ENCODE data around the gene TDRD3.
"Not testable (repeated sequence)": the region's sequence is repeated elsewhere in the genome, so short reads cannot be mapped to it uniquely, and the experiment has no call there.

Gene TDRD3

DNA sequence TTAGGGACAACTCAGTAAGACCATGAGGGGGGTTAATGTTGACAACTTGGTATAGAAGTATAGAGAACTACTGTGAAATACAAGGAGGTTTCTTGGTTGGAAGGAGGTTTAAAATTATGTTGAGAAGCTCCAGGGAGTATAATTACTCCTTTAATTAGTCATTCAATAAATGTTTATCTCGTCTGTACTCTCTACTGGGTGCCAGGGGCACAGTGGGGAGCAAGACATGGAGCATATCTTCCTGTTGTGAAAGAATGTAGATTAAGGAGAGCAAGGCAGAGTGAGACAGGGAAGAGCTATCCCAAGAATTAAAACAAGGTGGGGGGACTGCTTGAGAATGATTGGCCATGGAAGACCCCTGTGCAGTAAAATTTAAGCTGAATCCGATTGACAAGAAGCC, 33.7 kb upstream of the TDRD3 start:
- TF ChIP-seq, protein P1, sequence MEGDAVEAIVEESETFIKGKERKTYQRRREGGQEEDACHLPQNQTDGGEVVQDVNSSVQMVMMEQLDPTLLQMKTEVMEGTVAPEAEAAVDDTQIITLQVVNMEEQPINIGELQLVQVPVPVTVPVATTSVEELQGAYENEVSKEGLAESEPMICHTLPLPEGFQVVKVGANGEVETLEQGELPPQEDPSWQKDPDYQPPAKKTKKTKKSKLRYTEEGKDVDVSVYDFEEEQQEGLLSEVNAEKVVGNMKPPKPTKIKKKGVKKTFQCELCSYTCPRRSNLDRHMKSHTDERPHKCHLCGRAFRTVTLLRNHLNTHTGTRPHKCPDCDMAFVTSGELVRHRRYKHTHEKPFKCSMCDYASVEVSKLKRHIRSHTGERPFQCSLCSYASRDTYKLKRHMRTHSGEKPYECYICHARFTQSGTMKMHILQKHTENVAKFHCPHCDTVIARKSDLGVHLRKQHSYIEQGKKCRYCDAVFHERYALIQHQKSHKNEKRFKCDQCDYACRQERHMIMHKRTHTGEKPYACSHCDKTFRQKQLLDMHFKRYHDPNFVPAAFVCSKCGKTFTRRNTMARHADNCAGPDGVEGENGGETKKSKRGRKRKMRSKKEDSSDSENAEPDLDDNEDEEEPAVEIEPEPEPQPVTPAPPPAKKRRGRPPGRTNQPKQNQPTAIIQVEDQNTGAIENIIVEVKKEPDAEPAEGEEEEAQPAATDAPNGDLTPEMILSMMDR (IDR thresholded peaks at IDR 0.05), result no peak
- H3K9me3 ChIP-seq (ENCODE audit: control insufficient read depth, low read length), result no peaks in the 10 kb centered on the region
- H3K27me3 ChIP-seq (ENCODE audit: control insufficient read depth, insufficient read depth, low read length), result no peaks in the 10 kb centered on the region
- no peaks in the 10 kb centered on the region for H3K4me1 ChIP-seq
- H3K4me3 ChIP-seq (ENCODE audit: low read depth, low read length), result no peak overlapping the region
- H3K9ac ChIP-seq, result no peak overlapping the region
- H3K79me2 ChIP-seq, result no peaks in the 10 kb centered on the region
- no peak overlapping the region for H3K27ac ChIP-seq
- no peaks in the 10 kb centered on the region for H3K36me3 ChIP-seq (ENCODE audit: control insufficient read depth, insufficient read depth, low read length)
- no peak overlapping the region for H3K4me2 ChIP-seq (ENCODE audit: low read length)
- H2AFZ ChIP-seq, result no peak overlapping the region

DNA sequence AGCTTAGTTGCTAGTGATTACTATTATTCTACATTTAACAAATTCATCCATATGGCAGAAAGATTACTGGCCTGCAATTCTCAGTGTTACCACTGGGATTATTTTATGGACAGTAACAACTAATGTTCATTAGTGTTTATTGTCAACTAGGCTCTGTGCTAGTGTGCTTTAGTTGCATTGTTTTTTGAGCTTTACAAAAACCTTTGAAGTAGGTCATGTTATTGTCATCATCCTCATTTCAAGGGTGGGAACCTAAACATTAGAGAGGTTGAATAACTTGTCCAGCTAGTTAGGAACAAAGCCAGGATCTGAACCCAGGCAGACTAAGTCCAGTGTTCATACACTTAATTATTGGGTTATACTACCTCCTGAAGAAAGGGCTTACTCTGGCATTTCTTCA, 27.8 kb upstream of the TDRD3 start:
- Histone ChIP-seq H2AFZ (no peak overlapping the region), H3K4me3 (ENCODE audit: low read depth, low read length) (no peak overlapping the region), H3K4me2 (ENCODE audit: low read length) (no peak overlapping the region), H3K27me3 (ENCODE audit: control insufficient read depth, insufficient read depth, low read length) (no peaks in the 10 kb centered on the region), H3K79me2 (no peaks in the 10 kb centered on the region), H3K9me3 (ENCODE audit: control insufficient read depth, low read length) (no peaks in the 10 kb centered on the region), H3K4me1 (no peaks in the 10 kb centered on the region), H3K27ac (no peak overlapping the region), H3K9ac (no peak overlapping the region), H3K36me3 (ENCODE audit: control insufficient read depth, insufficient read depth, low read length) (no peaks in the 10 kb centered on the region)
- TF ChIP-seq, protein P1 (IDR thresholded peaks at IDR 0.05), result no peak

DNA sequence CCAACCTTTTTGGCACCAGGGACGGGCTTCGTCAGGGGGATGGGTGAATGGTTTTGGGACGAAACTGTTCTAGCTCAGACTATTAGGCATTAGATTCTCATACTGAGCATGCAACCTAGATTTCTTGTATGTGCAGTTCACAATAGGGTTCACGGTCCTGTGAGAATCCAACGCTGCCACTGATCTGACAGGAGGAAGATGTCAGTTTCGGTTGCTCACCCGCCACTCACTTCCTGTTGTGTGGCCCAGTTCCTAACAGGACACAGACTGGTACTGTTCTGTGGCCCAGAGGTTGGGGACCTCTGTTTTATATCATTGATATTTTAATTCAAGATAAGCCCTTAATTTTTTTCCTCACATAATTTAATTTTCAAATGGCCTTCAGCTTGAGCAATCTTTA, 26.7 kb upstream of the TDRD3 start:
- no peak overlapping the region for H3K4me2 ChIP-seq (ENCODE audit: low read length)
- no peaks in the 10 kb centered on the region for H3K9me3 ChIP-seq (ENCODE audit: control insufficient read depth, low read length)
- H2AFZ ChIP-seq, result no peak overlapping the region
- H3K9ac ChIP-seq, result no peak overlapping the region
- H3K4me3 ChIP-seq (ENCODE audit: low read depth, low read length), result no peak overlapping the region
- H3K4me1 ChIP-seq, result no peaks in the 10 kb centered on the region
- H3K27me3 ChIP-seq (ENCODE audit: control insufficient read depth, insufficient read depth, low read length), result no peaks in the 10 kb centered on the region
- TF ChIP-seq, protein P1 (IDR thresholded peaks at IDR 0.05), result no peak
- no peak overlapping the region for H3K27ac ChIP-seq
- no peaks in the 10 kb centered on the region for H3K79me2 ChIP-seq
- H3K36me3 ChIP-seq (ENCODE audit: control insufficient read depth, insufficient read depth, low read length), result no peaks in the 10 kb centered on the region

DNA sequence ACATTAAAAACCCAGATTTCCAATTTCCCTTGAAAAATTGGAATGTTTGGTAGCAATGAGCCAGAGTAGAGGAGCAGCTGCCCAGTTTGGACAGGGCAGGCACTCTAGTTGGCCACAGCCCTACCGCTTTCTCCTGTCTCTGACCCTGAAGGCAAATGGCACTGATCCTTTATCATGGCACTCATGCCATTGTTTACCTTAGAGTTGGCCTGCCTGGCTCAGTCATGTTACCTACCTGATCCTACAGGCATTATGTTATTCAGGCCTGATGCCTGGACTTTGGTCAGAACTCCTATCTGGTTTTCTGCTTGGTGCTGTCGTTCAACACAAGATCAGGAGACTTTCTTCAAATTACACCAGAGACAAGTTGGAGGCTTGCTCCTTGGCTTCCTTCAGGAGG, 24.9 kb upstream of the TDRD3 start:
- TF ChIP-seq, protein P1 (IDR thresholded peaks at IDR 0.05), result no peak
- no peak overlapping the region for H2AFZ ChIP-seq
- H3K4me2 ChIP-seq (ENCODE audit: low read length), result no peak overlapping the region
- no peaks in the 10 kb centered on the region for H3K9me3 ChIP-seq (ENCODE audit: control insufficient read depth, low read length)
- no peak overlapping the region for H3K4me3 ChIP-seq (ENCODE audit: low read depth, low read length)
- H3K36me3 ChIP-seq (ENCODE audit: control insufficient read depth, insufficient read depth, low read length), result no peaks in the 10 kb centered on the region
- no peaks in the 10 kb centered on the region for H3K27me3 ChIP-seq (ENCODE audit: control insufficient read depth, insufficient read depth, low read length)
- no peak overlapping the region for H3K27ac ChIP-seq
- no peak overlapping the region for H3K9ac ChIP-seq
- H3K79me2 ChIP-seq, result no peaks in the 10 kb centered on the region
- no peaks in the 10 kb centered on the region for H3K4me1 ChIP-seq

DNA sequence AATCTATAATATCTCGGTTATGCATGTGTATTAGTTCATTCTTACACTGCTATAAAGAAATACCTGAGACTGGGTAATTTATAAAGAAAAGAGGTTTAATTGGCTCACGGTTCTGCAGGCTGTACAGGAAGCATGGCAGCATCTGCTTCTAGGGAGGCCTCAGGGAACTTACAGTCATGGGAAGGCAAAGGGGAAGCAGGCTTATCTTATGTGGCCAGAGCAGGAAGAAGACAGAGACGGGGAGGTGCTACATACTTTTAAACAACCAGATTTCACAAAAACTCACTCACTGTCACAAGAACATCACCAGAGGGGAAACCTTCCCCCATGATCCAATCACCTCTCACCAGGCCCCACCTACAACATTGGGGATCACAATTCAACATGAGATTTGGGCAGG, 17.7 kb upstream of the TDRD3 start:
- not testable (repeated sequence) for H3K9ac ChIP-seq; H2AFZ ChIP-seq; H3K4me1 ChIP-seq; H3K27me3 ChIP-seq (ENCODE audit: control insufficient read depth, insufficient read depth, low read length); H3K4me2 ChIP-seq (ENCODE audit: low read length); H3K79me2 ChIP-seq; H3K36me3 ChIP-seq (ENCODE audit: control insufficient read depth, insufficient read depth, low read length); H3K4me3 ChIP-seq (ENCODE audit: low read depth, low read length); H3K27ac ChIP-seq; H3K9me3 ChIP-seq (ENCODE audit: control insufficient read depth, low read length)
